CD4-positive, alpha-beta T cell treated with Interleukin-6 for 4 hours (primary cell): ENCODE results near the gene ALDH16A1.
"Not testable (repeated sequence)": the region's sequence is repeated elsewhere in the genome, so short reads cannot be mapped to it uniquely, and the experiment has no call there.

Experiments
- DNase-seq: peaks from one replicate; pipeline ENCODE4 v3.0.0-alpha.2; 2020; ENCODE audit warnings: mixed read lengths

The ALDH16A1 gene

GRCh38 chr19:49441210-49441959 is 11.6 kb upstream of the ALDH16A1 start, which contains the start of gene SLC17A7:
Gene SLC17A7, minus strand, starts transcription at chr19:49441527. Its CDS starts 148 bp downstream, at chr19:49441379.
- peak; percentile 44 for DNase-seq

DNA sequence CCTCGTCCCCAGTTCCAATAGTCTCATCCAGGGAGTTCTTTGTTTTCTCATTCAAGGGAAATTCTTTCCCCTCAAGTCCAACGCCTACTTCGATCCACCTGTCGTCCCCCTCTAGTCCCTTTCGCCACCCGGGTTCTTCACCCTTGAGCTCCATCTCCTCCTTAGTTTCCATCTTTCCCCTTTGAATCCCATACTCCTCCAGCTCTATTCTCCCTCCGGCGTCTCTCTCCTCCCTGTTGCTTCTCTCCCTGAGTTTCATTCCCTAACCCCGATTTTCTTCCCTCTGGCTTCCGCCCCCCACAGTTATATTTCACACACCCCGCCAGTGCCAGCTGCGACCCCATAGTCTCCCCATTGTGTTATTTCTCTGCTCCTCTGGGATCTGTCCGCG is 11.1 kb upstream of the ALDH16A1 start:
- DNase-seq = no peak

DNA sequence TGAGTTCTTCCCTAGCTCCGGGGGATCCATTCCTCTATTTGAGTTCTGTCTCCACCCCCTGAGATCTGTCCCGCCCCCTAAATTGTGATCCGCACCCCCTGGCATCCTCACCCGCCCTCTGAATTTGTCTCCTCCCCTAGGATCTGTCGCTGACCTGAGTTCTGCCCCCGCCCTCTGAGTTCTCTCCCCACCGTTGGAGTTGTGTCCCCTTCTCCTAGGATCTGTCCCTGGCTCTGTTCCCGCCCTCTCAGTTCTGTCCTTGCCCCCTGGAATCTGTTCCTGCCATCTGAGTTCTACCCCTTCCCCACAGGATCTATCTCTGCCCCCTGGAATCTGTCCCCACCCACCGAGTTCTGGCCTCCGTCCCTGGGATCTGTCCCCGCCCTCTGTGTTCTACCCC is 10.7 kb upstream of the ALDH16A1 start:
- peak; percentile 25 for DNase-seq

- DNase-seq = peak; percentile 70
These were observed 10.2 kb upstream of the ALDH16A1 start for GRCh38 chr19:49442771-49443365.

DNA sequence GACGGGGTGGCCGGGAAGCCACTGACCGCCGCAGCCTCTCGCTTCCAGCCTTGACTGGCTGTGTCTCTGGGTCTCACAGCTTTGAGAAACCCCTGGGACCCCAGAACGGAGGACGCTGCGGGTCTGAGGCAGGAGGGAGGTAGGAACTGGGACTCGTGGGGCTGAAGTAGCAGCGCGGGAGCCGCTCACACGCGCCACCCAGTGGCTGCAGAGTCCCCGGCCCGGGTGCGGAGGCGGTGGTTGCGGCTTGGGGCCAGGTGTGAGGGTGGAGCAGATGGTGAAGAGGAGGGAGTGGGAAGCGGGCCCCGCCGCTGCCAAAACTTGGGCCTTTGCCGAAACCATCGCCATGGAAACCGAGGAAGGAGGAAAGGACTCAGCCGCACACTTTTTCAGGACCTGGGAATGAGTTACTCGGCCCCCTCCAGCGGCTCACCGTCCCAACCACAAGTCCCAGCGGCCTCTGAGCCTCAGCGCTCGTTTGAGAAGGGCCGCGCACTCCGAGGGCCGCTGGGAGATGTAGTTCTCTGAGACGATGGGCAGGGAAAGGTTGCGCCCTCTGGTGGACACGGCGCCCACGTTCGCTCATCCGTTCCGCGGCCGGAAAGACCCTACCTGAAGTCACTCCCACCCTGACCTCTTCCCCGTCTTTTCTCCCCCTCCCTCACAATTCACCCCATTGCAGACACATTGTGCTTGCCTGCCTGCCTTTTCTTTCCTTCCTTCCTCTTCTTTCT is 9.5 kb upstream of the ALDH16A1 start:
- peak; percentile 95 for DNase-seq

- not testable (repeated sequence) for DNase-seq
These were observed 8.8 kb upstream of the ALDH16A1 start for GRCh38 chr19:49444100-49444700.

DNA sequence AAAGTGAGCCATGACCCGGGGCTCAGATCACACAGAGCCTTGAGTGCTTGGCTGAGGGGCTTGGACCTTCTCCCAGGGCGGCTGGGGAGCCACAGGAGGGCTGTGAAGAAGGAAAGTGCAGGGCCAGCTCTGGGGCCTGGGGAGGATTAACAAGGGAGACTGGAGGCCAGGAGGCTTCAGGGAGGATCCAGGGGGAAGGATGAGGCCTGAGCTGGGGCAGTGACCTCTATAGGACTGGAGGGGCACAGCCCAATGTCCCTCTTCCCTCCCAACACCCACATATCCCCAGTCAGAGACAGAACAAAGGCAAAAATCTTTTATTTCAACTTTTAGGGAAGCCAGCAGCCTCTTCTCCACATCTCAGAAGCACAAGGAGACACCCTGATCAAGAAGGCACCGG is 7.0 kb upstream of the ALDH16A1 start:
- no peak for DNase-seq

- no peak for DNase-seq
These were observed 5.3 kb upstream of the ALDH16A1 start for GRCh38 chr19:49447485-49448431.

DNA sequence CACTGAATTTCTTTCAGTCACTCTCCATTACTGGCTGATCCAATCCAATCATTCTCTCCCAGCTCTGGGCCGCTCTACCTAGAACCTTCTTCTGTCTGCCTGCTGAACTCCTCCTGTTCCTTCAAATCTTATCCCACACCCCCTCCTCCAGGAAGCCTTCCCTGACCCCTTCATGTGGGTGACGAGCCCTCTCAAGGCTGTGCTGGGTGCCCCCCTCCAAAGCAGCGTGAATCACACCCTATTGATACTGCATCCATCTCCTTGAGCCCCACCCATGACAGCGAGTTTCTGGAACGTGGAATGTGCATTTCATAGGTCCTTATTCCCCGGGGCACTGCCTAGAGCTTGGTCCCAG is 4.6 kb upstream of the ALDH16A1 start:
- no peak for DNase-seq

GRCh38 chr19:49450405-49450804 is 2.6 kb upstream of the ALDH16A1 start:
- no peak for DNase-seq

GRCh38 chr19:49451430-49452181 is 1.4 kb upstream of the ALDH16A1 start, which contains the start of gene PIH1D1:
Gene PIH1D1, minus strand, starts transcription at chr19:49451814. Its CDS starts 240 bp downstream, at chr19:49451574.
- peak; percentile 97 for DNase-seq

DNA sequence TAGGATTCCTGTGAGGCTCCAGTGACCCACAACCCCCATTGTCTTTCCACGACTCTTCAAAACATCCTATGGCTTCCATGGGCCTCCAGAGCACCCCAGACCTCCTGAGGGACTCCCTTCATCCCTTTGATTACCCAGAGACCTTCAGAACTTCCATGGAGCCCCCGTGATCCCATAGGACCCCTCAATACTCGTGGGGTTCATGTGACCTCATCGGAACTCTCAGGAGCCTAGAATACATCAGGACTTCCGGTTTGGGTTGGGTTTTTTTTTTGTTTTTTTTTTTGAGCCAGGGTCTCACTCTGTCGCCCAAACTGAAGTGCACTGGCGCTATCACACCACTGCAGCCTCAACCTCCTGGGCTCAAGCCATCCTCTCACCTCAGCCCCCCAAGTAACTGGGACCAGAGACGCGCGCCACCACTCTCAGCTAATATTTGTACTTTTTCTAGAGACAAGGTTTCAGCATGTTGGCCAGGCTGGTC is 774 bp downstream of the ALDH16A1 start:
- DNase-seq = no peak

- DNase-seq = no peak
These were observed 2.7 kb downstream of the ALDH16A1 start for GRCh38 chr19:49455773-49456172.

DNA sequence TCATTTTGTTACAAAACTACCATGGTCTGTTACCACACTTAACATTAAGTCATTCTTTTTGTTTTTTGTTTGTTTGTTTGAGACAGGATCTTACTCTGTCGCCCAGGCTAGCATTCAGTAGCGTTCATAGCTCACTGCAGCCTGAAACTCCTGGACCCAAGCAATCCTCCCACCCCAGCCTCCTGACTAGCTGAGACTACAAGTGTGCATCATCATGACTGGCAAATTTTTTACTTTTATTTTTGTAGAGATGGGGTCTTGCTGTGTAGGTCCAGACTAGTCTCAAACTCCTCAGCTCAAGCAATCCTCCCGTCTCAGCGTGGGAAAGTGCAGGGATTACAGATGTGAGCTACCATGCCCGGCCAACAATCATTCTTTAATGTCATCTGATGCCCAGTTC is 3.3 kb downstream of the ALDH16A1 start:
- DNase-seq = no peak

GRCh38 chr19:49458567-49458903 is 5.5 kb downstream of the ALDH16A1 start:
- no peak for DNase-seq

DNA sequence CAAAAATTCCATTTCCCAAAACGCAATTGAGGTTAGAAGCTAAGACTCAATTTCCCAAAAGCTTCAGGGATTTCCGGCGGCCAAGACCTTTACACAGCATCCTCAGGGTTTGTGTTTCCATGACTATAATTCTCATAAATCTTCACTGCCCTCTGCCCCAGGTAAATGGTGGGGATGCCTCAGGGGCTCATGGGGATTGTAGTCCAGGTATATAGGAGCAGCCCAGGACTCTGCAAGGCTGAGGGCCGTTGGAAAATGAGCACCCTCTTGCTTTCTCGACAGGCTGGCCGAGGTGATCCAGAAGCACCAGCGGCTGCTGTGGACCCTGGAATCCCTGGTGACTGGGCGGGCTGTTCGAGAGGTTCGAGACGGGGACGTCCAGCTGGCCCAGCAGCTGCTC is 6.4 kb downstream of the ALDH16A1 start:
- DNase-seq = no peak

GRCh38 chr19:49461130-49461529 is 8.1 kb downstream of the ALDH16A1 start:
- DNase-seq = not testable (repeated sequence)

GRCh38 chr19:49461656-49462055 is 8.6 kb downstream of the ALDH16A1 start:
- DNase-seq = no peak

- no peak for DNase-seq
These were observed 9.5 kb downstream of the ALDH16A1 start for GRCh38 chr19:49462492-49462891.

- no peak for DNase-seq
These were observed 11.1 kb downstream of the ALDH16A1 start for GRCh38 chr19:49463960-49464740.

DNA sequence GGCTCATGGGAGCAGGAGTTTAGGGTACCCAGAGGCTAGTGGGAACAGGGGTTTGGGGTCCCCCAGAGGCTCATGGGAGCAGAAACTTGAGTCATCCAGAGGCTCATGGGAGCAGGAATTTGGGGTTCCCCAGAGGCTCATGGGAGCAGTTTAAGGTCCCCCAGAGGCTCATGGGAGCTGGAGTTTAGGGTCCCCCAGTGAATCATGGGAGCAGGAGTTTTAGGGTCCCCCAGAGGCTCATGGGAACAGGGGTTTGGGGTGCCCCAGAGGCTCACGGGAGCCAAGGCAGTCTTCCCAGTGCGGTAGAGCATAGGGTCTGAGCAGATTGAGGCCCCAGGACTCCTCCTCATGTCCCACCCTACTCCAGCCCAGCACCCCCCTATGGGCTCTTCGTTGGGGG is 12.3 kb downstream of the ALDH16A1 start:
- DNase-seq = no peak
